Measurements from ENCODE around the gene RELN. TPM values are rescaled to one million over a fixed set of nuclear protein-coding genes. Genes with fewer than 3 reads are reported as not detected.

The RELN gene
- polyA plus RNA-seq, 1 donor (not counting 4 experiments of a cell fraction or from before 2014, with no cell fraction given), result not detected

- no peak overlapping the region for H3K4me3 ChIP-seq (ENCODE audit: control insufficient read depth in 2 of 3, extremely low read depth in 1 of 3, insufficient read depth in 2 of 3, low read depth in 1 of 3, low read length in 3 of 3)
- FAIRE-seq (no peak), DNase-seq (ENCODE audit: low read depth, low spot score) (no peak)
- H3K4me2 ChIP-seq (ENCODE audit: control insufficient read depth, extremely low read depth, insufficient read depth, low read depth, low read length), result no peak overlapping the region
- H2AFZ ChIP-seq (ENCODE audit: control insufficient read depth, low read length), result no peak overlapping the region
- H3K9me1 ChIP-seq (ENCODE audit: control insufficient read depth, extremely low read depth, insufficient read depth, low read length), result no peaks in the 10 kb centered on the region
- H3K9ac ChIP-seq (ENCODE audit: control insufficient read depth, extremely low read depth, insufficient read depth, low read length), result no peak overlapping the region
- H3K27me3 ChIP-seq (ENCODE audit: control insufficient read depth, extremely low read depth, insufficient read depth, low read length), result peaks cover 5% of the 10 kb centered on the region
- H3K27ac ChIP-seq (ENCODE audit: control insufficient read depth, insufficient read depth, low read length), result no peak overlapping the region
- H4K20me1 ChIP-seq (ENCODE audit: control insufficient read depth, extremely low read depth, insufficient read depth, low read length), result no peaks in the 10 kb centered on the region
- no peak for TF ChIP-seq EZH2 (IDR thresholded peaks at IDR 0.05; ENCODE audit: low read length)
- no peak for TF ChIP-seq CTCF (optimal IDR thresholded peaks at IDR 0.05 in 1 of 3, IDR thresholded peaks at IDR 0.05 in 1 of 3, conservative IDR thresholded peaks at IDR 0.05 in 1 of 3; ENCODE audit: extremely low read depth in 1 of 3, insufficient read depth in 2 of 3, low read length in 3 of 3)
- dilution Hi-C loops (cut with MboI; ENCODE audit: extremely low pct_ligation_motif_present, low sequenced_read_pairs), result no loop called here
- no peaks in the 10 kb centered on the region for H3K4me1 ChIP-seq (ENCODE audit: control insufficient read depth, extremely low read depth, insufficient read depth, low read length)
- no peaks in the 10 kb centered on the region for H3K36me3 ChIP-seq (ENCODE audit: control insufficient read depth in 2 of 2, extremely low read depth in 1 of 2, insufficient read depth in 2 of 2, low read length in 2 of 2)
- H3K79me2 ChIP-seq (ENCODE audit: control insufficient read depth, insufficient read depth, low read length), result no peaks in the 10 kb centered on the region
- no peaks in the 10 kb centered on the region for H3K9me3 ChIP-seq (ENCODE audit: control insufficient read depth, low read depth, low read length)
Observed at GRCh38 chr7:103439661-103440060, 549.8 kb downstream of the RELN start.

GRCh38 chr7:103437623-103438022 is 551.8 kb downstream of the RELN start:
- TF ChIP-seq CTCF (optimal IDR thresholded peaks at IDR 0.05 in 1 of 3, IDR thresholded peaks at IDR 0.05 in 1 of 3, conservative IDR thresholded peaks at IDR 0.05 in 1 of 3; ENCODE audit: extremely low read depth in 1 of 3, insufficient read depth in 2 of 3, low read length in 3 of 3) (no peak), EZH2 (IDR thresholded peaks at IDR 0.05; ENCODE audit: low read length) (no peak)
- FAIRE-seq (no peak), DNase-seq (ENCODE audit: low read depth, low spot score) (no peak)
- H3K9ac ChIP-seq (ENCODE audit: control insufficient read depth, extremely low read depth, insufficient read depth, low read length), result no peak overlapping the region
- H4K20me1 ChIP-seq (ENCODE audit: control insufficient read depth, extremely low read depth, insufficient read depth, low read length), result no peaks in the 10 kb centered on the region
- H3K79me2 ChIP-seq (ENCODE audit: control insufficient read depth, insufficient read depth, low read length), result no peaks in the 10 kb centered on the region
- no peaks in the 10 kb centered on the region for H3K9me3 ChIP-seq (ENCODE audit: control insufficient read depth, low read depth, low read length)
- no peak overlapping the region for H3K27ac ChIP-seq (ENCODE audit: control insufficient read depth, insufficient read depth, low read length)
- no peaks in the 10 kb centered on the region for H3K4me1 ChIP-seq (ENCODE audit: control insufficient read depth, extremely low read depth, insufficient read depth, low read length)
- no peaks in the 10 kb centered on the region for H3K27me3 ChIP-seq (ENCODE audit: control insufficient read depth, extremely low read depth, insufficient read depth, low read length)
- H3K36me3 ChIP-seq (ENCODE audit: control insufficient read depth in 2 of 2, extremely low read depth in 1 of 2, insufficient read depth in 2 of 2, low read length in 2 of 2), result no peaks in the 10 kb centered on the region
- no peak overlapping the region for H3K4me2 ChIP-seq (ENCODE audit: control insufficient read depth, extremely low read depth, insufficient read depth, low read depth, low read length)
- H3K9me1 ChIP-seq (ENCODE audit: control insufficient read depth, extremely low read depth, insufficient read depth, low read length), result no peaks in the 10 kb centered on the region
- H3K4me3 ChIP-seq (ENCODE audit: control insufficient read depth in 2 of 3, extremely low read depth in 1 of 3, insufficient read depth in 2 of 3, low read depth in 1 of 3, low read length in 3 of 3), result no peak overlapping the region
- H2AFZ ChIP-seq (ENCODE audit: control insufficient read depth, low read length), result no peak overlapping the region
- dilution Hi-C loops (cut with MboI; ENCODE audit: extremely low pct_ligation_motif_present, low sequenced_read_pairs), result no loop called here

Data from keratinocyte (primary cell).